IPS-18a (cell line): ENCODE data around the gene MACROD2.
"Not testable (repeated sequence)": the region's sequence is repeated elsewhere in the genome, so short reads cannot be mapped to it uniquely, and the experiment has no call there.

ENCODE experiments used
- H3K27ac ChIP-seq: one replicate; pipeline ENCODE4 v1.5.1; 2013; ENCODE audit warnings: low read length
- H3K27me3 ChIP-seq: one replicate; pipeline ENCODE4 v1.6.1; 2013; ENCODE audit warnings: mild to moderate bottlenecking, low read length; ENCODE audit not compliant: control insufficient read depth, insufficient read depth
- H3K36me3 ChIP-seq: one replicate; pipeline ENCODE4 v1.6.1; 2013; ENCODE audit warnings: low read depth, low read length; ENCODE audit not compliant: control insufficient read depth
- H3K4me1 ChIP-seq: one replicate; pipeline ENCODE4 v1.6.1; 2013; ENCODE audit warnings: low read depth, low read length; ENCODE audit not compliant: control insufficient read depth
- H3K4me3 ChIP-seq: one replicate; pipeline ENCODE4 v1.5.1; 2013; ENCODE audit warnings: low read length
- H3K9ac ChIP-seq: one replicate; pipeline ENCODE4 v1.6.1; 2013; ENCODE audit warnings: mild to moderate bottlenecking, low read length, moderate library complexity
- H3K9me3 ChIP-seq: one replicate; pipeline ENCODE4 v1.6.1; 2013; ENCODE audit warnings: low read depth, low read length; ENCODE audit not compliant: control insufficient read depth

The MACROD2 gene

GRCh38 chr20:14916360-14916920 lies 921.1 kb downstream of the MACROD2 start:
- H3K27ac ChIP-seq: no peak overlapping the region
- no peaks in the 10 kb centered on the region for H3K9me3 ChIP-seq
- H3K9ac ChIP-seq: no peak overlapping the region
- no peak overlapping the region for H3K4me3 ChIP-seq
- no peaks in the 10 kb centered on the region for H3K36me3 ChIP-seq
- peaks cover 24% of the 10 kb centered on the region for H3K4me1 ChIP-seq
- H3K27me3 ChIP-seq: no peaks in the 10 kb centered on the region

- Histone ChIP-seq H3K36me3 (no peaks in the 10 kb centered on the region), H3K4me3 (no peak overlapping the region), H3K9me3 (no peaks in the 10 kb centered on the region), H3K9ac (no peak overlapping the region), H3K27me3 (no peaks in the 10 kb centered on the region), H3K4me1 (peaks cover 27% of the 10 kb centered on the region), H3K27ac (no peak overlapping the region)
These were observed 923.0 kb downstream of the MACROD2 start for GRCh38 chr20:14918281-14918680.

GRCh38 chr20:14918976-14919375 lies 923.7 kb downstream of the MACROD2 start:
- Histone ChIP-seq H3K4me3 (no peak overlapping the region), H3K9me3 (no peaks in the 10 kb centered on the region), H3K9ac (no peak overlapping the region), H3K36me3 (no peaks in the 10 kb centered on the region), H3K27me3 (no peaks in the 10 kb centered on the region), H3K4me1 (peaks cover 27% of the 10 kb centered on the region), H3K27ac (no peak overlapping the region)

GRCh38 chr20:14919501-14920081 lies 924.3 kb downstream of the MACROD2 start:
- Histone ChIP-seq H3K27me3 (no peaks in the 10 kb centered on the region), H3K9me3 (no peaks in the 10 kb centered on the region), H3K36me3 (no peaks in the 10 kb centered on the region), H3K27ac (no peak overlapping the region), H3K9ac (no peak overlapping the region), H3K4me3 (peak overlapping the region; percentile 23), H3K4me1 (peaks cover 27% of the 10 kb centered on the region)

- Histone ChIP-seq H3K27me3 (no peaks in the 10 kb centered on the region), H3K27ac (no peak overlapping the region), H3K4me3 (no peak overlapping the region), H3K4me1 (peaks cover 23% of the 10 kb centered on the region), H3K36me3 (no peaks in the 10 kb centered on the region), H3K9ac (no peak overlapping the region), H3K9me3 (no peaks in the 10 kb centered on the region)
These were observed 926.2 kb downstream of the MACROD2 start for GRCh38 chr20:14921513-14921912.

- H3K4me3 ChIP-seq: no peak overlapping the region
- H3K9ac ChIP-seq: no peak overlapping the region
- H3K36me3 ChIP-seq: no peaks in the 10 kb centered on the region
- no peaks in the 10 kb centered on the region for H3K27me3 ChIP-seq
- H3K9me3 ChIP-seq: no peaks in the 10 kb centered on the region
- H3K27ac ChIP-seq: no peak overlapping the region
- peaks cover 23% of the 10 kb centered on the region for H3K4me1 ChIP-seq
These were observed 927.4 kb downstream of the MACROD2 start for GRCh38 chr20:14922503-14923267.

- H3K4me1 ChIP-seq: peaks cover 16% of the 10 kb centered on the region
- H3K36me3 ChIP-seq: no peaks in the 10 kb centered on the region
- H3K4me3 ChIP-seq: no peak overlapping the region
- H3K9me3 ChIP-seq: no peaks in the 10 kb centered on the region
- H3K9ac ChIP-seq: no peak overlapping the region
- H3K27me3 ChIP-seq: no peaks in the 10 kb centered on the region
- H3K27ac ChIP-seq: no peak overlapping the region
These were observed 929.1 kb downstream of the MACROD2 start for GRCh38 chr20:14924433-14924832.

- Histone ChIP-seq H3K27ac (no peak overlapping the region), H3K36me3 (no peaks in the 10 kb centered on the region), H3K4me1 (peaks cover 7% of the 10 kb centered on the region), H3K9ac (no peak overlapping the region), H3K4me3 (no peak overlapping the region), H3K27me3 (no peaks in the 10 kb centered on the region), H3K9me3 (no peaks in the 10 kb centered on the region)
These were observed 930.0 kb downstream of the MACROD2 start for GRCh38 chr20:14925300-14925699.

- not testable (repeated sequence) for H3K9ac ChIP-seq, H3K4me3 ChIP-seq, H3K4me1 ChIP-seq, H3K27me3 ChIP-seq, H3K36me3 ChIP-seq, H3K9me3 ChIP-seq, H3K27ac ChIP-seq
These were observed 931.1 kb downstream of the MACROD2 start for GRCh38 chr20:14926436-14926835.

- no peak overlapping the region for H3K9ac ChIP-seq
- no peak overlapping the region for H3K4me3 ChIP-seq
- H3K9me3 ChIP-seq: no peaks in the 10 kb centered on the region
- H3K27ac ChIP-seq: no peak overlapping the region
- no peaks in the 10 kb centered on the region for H3K27me3 ChIP-seq
- H3K4me1 ChIP-seq: no peaks in the 10 kb centered on the region
- no peaks in the 10 kb centered on the region for H3K36me3 ChIP-seq
These were observed 932.8 kb downstream of the MACROD2 start for GRCh38 chr20:14928083-14928482.

- no peaks in the 10 kb centered on the region for H3K36me3 ChIP-seq
- no peaks in the 10 kb centered on the region for H3K9me3 ChIP-seq
- no peaks in the 10 kb centered on the region for H3K4me1 ChIP-seq
- H3K9ac ChIP-seq: no peak overlapping the region
- no peak overlapping the region for H3K27ac ChIP-seq
- H3K4me3 ChIP-seq: no peak overlapping the region
- H3K27me3 ChIP-seq: no peaks in the 10 kb centered on the region
These were observed 934.1 kb downstream of the MACROD2 start for GRCh38 chr20:14929388-14929787.

- Histone ChIP-seq H3K4me3 (no peak overlapping the region), H3K36me3 (no peaks in the 10 kb centered on the region), H3K9ac (no peak overlapping the region), H3K9me3 (no peaks in the 10 kb centered on the region), H3K27me3 (no peaks in the 10 kb centered on the region), H3K27ac (no peak overlapping the region), H3K4me1 (no peaks in the 10 kb centered on the region)
These were observed 936.7 kb downstream of the MACROD2 start for GRCh38 chr20:14932040-14932439.
